SK-N-SH (cell line): Measurements from ENCODE around the gene KCTD19.

Source experiments
- CTCF ChIP-seq: fragments of 200-600 bp; sonication (generic); IDR thresholded peaks from 2 replicates; pipeline ENCODE4 v1.6.1; 2017; ENCODE audit warnings: antibody characterized with exemption, mild to moderate bottlenecking, moderate library complexity
- EZH2phosphoT487 ChIP-seq: fragments of 200-600 bp; sonication (generic); IDR thresholded peaks from 2 replicates; pipeline ENCODE4 v1.6.1; 2017; ENCODE audit warnings: low read depth, mixed run types, mild to moderate bottlenecking, antibody characterized with exemption, moderate library complexity, borderline replicate concordance
- POLR2AphosphoS5 ChIP-seq: IDR thresholded peaks from 2 replicates; pipeline ENCODE4 v1.6.1; 2012; ENCODE audit warnings: low read depth, low read length
- RCOR1 ChIP-seq: fragments of 150-350 bp; IDR thresholded peaks from 2 replicates; pipeline ENCODE4 v1.6.1; 2017; ENCODE audit warnings: antibody characterized with exemption, low read length
- TAF1 ChIP-seq: IDR thresholded peaks from 2 replicates; pipeline ENCODE4 v1.6.1; 2012; ENCODE audit warnings: low read depth, mild to moderate bottlenecking, low read length, moderate library complexity, borderline replicate concordance
- YY1 ChIP-seq: IDR thresholded peaks from 2 replicates; pipeline ENCODE4 v1.4.0; 2012; ENCODE audit warnings: low read depth, mild to moderate bottlenecking

- no peak for TF ChIP-seq RCOR1
- no peak for TF ChIP-seq TAF1
- no peak for TF ChIP-seq CTCF
- TF ChIP-seq EZH2phosphoT487, result no peak
- no peak for TF ChIP-seq POLR2AphosphoS5
- no peak for TF ChIP-seq YY1
These were observed 14.7 kb upstream of the KCTD19 start for GRCh38 chr16:67341250-67341649.
